Lower lobe of right lung (tissue), 2 donors: ENCODE results near the gene CHRNG. TPM values are rescaled to one million over a fixed set of nuclear protein-coding genes. Genes with fewer than 3 reads are reported as not detected.

Experiments used
- ATAC-seq, 2 donors: fragments of 200-7000 bp; cut with Tn5 transposase; one replicate each; pipeline ENCODE4 v1.9.1; 2020 to 2022; ENCODE audit warnings: mild to moderate bottlenecking in 2 of 2, moderate library complexity in 2 of 2
- DNase-seq: peaks from one replicate; pipeline ENCODE4 v3.0.0-alpha.2; 2020
- H3K27ac ChIP-seq: fragments of 200-600 bp; one replicate; pipeline ENCODE4 v1.8.0; 2022
- H3K27me3 ChIP-seq: fragments of 200-600 bp; one replicate; pipeline ENCODE4 v1.8.0; 2022; ENCODE audit warnings: low read depth
- H3K36me3 ChIP-seq: fragments of 200-600 bp; one replicate; pipeline ENCODE4 v1.8.0; 2022; ENCODE audit warnings: mild to moderate bottlenecking
- H3K4me1 ChIP-seq: fragments of 200-600 bp; one replicate; pipeline ENCODE4 v1.8.0; 2022
- H3K4me3 ChIP-seq: fragments of 200-600 bp; one replicate; pipeline ENCODE4 v1.8.0; 2022; ENCODE audit warnings: mild to moderate bottlenecking
- H3K9me3 ChIP-seq: fragments of 200-600 bp; one replicate; pipeline ENCODE4 v1.8.0; 2022
- CTCF ChIP-seq: fragments of 200-600 bp; IDR thresholded peaks from one replicate; pipeline ENCODE4 v1.8.0; 2022; ENCODE audit warnings: antibody characterized with exemption, mild to moderate bottlenecking
- intact Hi-C: fragments of 100-400 bp; cut with DNase I; formaldehyde crosslinking; loops from one replicate; pipeline ENCODE4 v1.11.0; 2022
- total RNA-seq: library from RNA; stranded (reverse); fragmentation: NEBNext Ultra II Directional; extraction: Animal tissue kit (Norgen Biotek cat#: 25700); gene quantifications from one replicate; pipeline ENCODE4 v1.2.1, GENCODE V29; 2021
- donor health status: DM: no; HTN: yes; CAD: no; lungs with severe emphysema.

The CHRNG gene
- total RNA-seq, 1 donor from 2014 or later: not detected

DNA sequence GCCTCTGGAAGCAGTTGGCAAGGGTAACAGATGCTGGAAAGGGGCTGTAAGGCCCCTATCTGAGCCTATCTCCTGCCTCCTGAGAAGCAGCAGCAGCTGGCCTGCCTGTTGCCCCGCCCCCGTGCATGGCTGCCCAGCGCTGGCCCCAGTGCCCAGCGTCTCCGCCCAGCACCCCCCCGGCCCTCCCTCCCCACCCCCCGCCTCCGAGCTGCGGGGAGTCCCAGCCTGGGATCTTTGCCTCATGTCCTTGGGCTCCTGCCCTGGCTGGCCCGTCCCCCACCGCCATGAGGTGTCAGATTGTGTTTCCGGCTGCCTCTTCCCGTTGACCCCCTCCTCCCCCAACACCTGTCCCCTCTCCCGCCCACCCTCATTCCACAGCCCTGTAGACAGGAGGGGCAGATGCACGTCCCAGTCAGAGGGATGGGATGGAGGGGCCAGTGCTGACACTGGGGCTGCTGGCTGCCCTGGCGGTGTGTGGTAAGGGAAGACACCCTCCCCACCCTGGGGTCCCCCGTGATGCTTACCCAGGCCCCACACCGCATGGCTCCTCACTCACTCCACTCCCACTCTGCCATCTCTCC lies 13.6 kb upstream of the CHRNG start, which contains the start of gene CHRND:
CHRND (plus strand) TSS at position 370 of the 581 bp plus-strand sequence; CDS start at position 426, 56 bp downstream.
- H3K27me3 ChIP-seq: peaks cover 74% of the 10 kb centered on the region
- peaks cover 23% of the 10 kb centered on the region for H3K4me1 ChIP-seq
- H3K27ac ChIP-seq: no peak within 1 kb of the TSS
- H3K4me3 ChIP-seq: no peak within 1 kb of the TSS
- TF ChIP-seq CTCF: no peak
- ATAC-seq (no peak), DNase-seq (no peak)
- intact Hi-C loops: no loop called here
- no peaks in the 10 kb centered on the region for H3K9me3 ChIP-seq
- no peaks in the 10 kb centered on the region for H3K36me3 ChIP-seq

- ATAC-seq (no peak), DNase-seq (no peak)
- intact Hi-C loops: no loop called here
- Histone ChIP-seq H3K9me3 (no peaks in the 10 kb centered on the region), H3K27ac (no peak overlapping the region), H3K27me3 (peaks cover 69% of the 10 kb centered on the region), H3K36me3 (no peaks in the 10 kb centered on the region), H3K4me3 (no peak overlapping the region), H3K4me1 (peaks cover 23% of the 10 kb centered on the region)
- no peak for TF ChIP-seq CTCF
Observed at GRCh38 chr2:232526372-232526941, 13.0 kb upstream of the CHRNG start.

- DNase-seq (no peak), ATAC-seq (no peak)
- intact Hi-C loops: no loop called here
- no peak overlapping the region for H3K4me3 ChIP-seq
- peaks cover 54% of the 10 kb centered on the region for H3K27me3 ChIP-seq
- H3K4me1 ChIP-seq: peaks cover 12% of the 10 kb centered on the region
- TF ChIP-seq CTCF: no peak
- H3K36me3 ChIP-seq: no peaks in the 10 kb centered on the region
- no peaks in the 10 kb centered on the region for H3K9me3 ChIP-seq
- no peak overlapping the region for H3K27ac ChIP-seq
Observed at GRCh38 chr2:232527905-232528470, 11.5 kb upstream of the CHRNG start.

- TF ChIP-seq CTCF: no peak
- DNase-seq (peak; percentile 38), ATAC-seq (peak in 1 of 2 donors; percentile 18)
- Histone ChIP-seq H3K4me3 (no peak overlapping the region), H3K27ac (no peak overlapping the region), H3K9me3 (no peaks in the 10 kb centered on the region), H3K4me1 (peaks cover 5% of the 10 kb centered on the region), H3K27me3 (peaks cover 44% of the 10 kb centered on the region), H3K36me3 (no peaks in the 10 kb centered on the region)
- intact Hi-C loops: no loop called here
Observed at GRCh38 chr2:232528746-232529460, 10.6 kb upstream of the CHRNG start.

- intact Hi-C loops: no loop called here
- Histone ChIP-seq H3K36me3 (no peaks in the 10 kb centered on the region), H3K27ac (no peak overlapping the region), H3K4me1 (no peaks in the 10 kb centered on the region), H3K9me3 (no peaks in the 10 kb centered on the region), H3K27me3 (peaks cover 35% of the 10 kb centered on the region), H3K4me3 (no peak overlapping the region)
- ATAC-seq (no peak), DNase-seq (peak; percentile 39)
- no peak for TF ChIP-seq CTCF
Observed at GRCh38 chr2:232529806-232530547, 9.5 kb upstream of the CHRNG start.
